Psoas muscle (tissue), 8 donors: ENCODE measurements around the gene SEMA7A. TPM values are rescaled to one million over a fixed set of nuclear protein-coding genes. Genes with fewer than 3 reads are reported as not detected.

Source experiments
- ATAC-seq, 4 donors: fragments of 200-7000 bp; cut with Tn5 transposase; one replicate each; pipeline ENCODE4 v1.9.1; 2020; ENCODE audit warnings: moderate library complexity in 3 of 4, mild to moderate bottlenecking in 2 of 4
- DNase-seq, 2 donors: peaks; one replicate each; pipeline ENCODE4 v3.0.0-alpha.2; 2020
- H3K27ac ChIP-seq: fragments of 200-600 bp; one replicate; pipeline ENCODE4 v1.8.0; 2022
- H3K27me3 ChIP-seq, 3 donors: fragments of 200-600 bp in 1 of 3; one replicate each; pipeline versions ENCODE4 v1.6.1 to v1.8.0; 2013 to 2022; ENCODE audit warnings: low read length in 2 of 3, mild to moderate bottlenecking in 2 of 3, moderate library complexity in 1 of 3; ENCODE audit not compliant: insufficient read depth in 3 of 3
- H3K36me3 ChIP-seq, 2 donors: fragments of 200-600 bp in 1 of 2; one replicate each; pipeline versions ENCODE4 v1.6.1 to v1.8.0; 2013 to 2022; ENCODE audit warnings: low read depth in 1 of 2, mild to moderate bottlenecking in 1 of 2, moderate library complexity in 1 of 2; ENCODE audit not compliant: insufficient read depth in 1 of 2
- H3K4me1 ChIP-seq: fragments of 200-600 bp; one replicate; pipeline ENCODE4 v1.8.0; 2022
- H3K4me3 ChIP-seq: fragments of 200-600 bp; one replicate; pipeline ENCODE4 v1.8.0; 2022; ENCODE audit warnings: mild to moderate bottlenecking
- H3K9me3 ChIP-seq: fragments of 200-600 bp; one replicate; pipeline ENCODE4 v1.8.0; 2022
- CTCF ChIP-seq: fragments of 200-600 bp; IDR thresholded peaks from one replicate; pipeline ENCODE4 v1.8.0; 2022; ENCODE audit warnings: antibody characterized with exemption
- WGBS, 3 donors: extraction: QIAGEN DNeasy Blood & Tissue Kit; methylation state at CpG; one replicate each; pipeline versions ENCODE4 v1.1.6 to v1.1.7; 2013; 5-methylcytosine and 5-hydroxymethylcytosine counted together
- intact Hi-C, 2 donors: fragments of 100-400 bp; cut with DNase I; formaldehyde crosslinking; loops; one replicate each; pipeline versions ENCODE4 v1.11.0 to v1.14.2; 2022
- polyA plus RNA-seq, 3 donors: library from polyadenylated mRNA; stranded (reverse); fragments of 200-250 nt; gene quantifications; one replicate each; pipeline ENCODE4 v1.2.3, GENCODE V29; 2013
- total RNA-seq, 4 donors: library from RNA; stranded (reverse); fragmentation: NEBNext Ultra II Directional in 2 of 4; extraction: Animal tissue kit (Norgen Biotek cat#: 25700) in 2 of 4; gene quantifications; one replicate each; pipeline versions ENCODE4 v1.2.1 to v1.2.4, GENCODE V29; 2021 to 2023
- donor health status: healthy with polysubstance abuse.
- donor health status: DM: no; HTN: no; CAD: no; lungs with moderate emphysema.
- donor health status: Bipolar disorder and iron deficiency.
- donor health status: healthy.
- donor health status: DM: yes; HTN: yes; CAD: no.
- donor health status: DM: no; HTN: no; CAD: no.
- donor health status: DM: no; HTN: no; CAD: no.
- donor health status: DM: yes; HTN: yes; CAD: no.

The SEMA7A gene
- total and polyA plus RNA-seq, 7 donors, result 0.44 to 2.0 (median 1.2) TPM

- DNase-seq, result no peak
- no peak for ATAC-seq
- TF ChIP-seq CTCF, result no peak
- H3K4me1 ChIP-seq, result peaks cover 9% of the 10 kb centered on the region
- H3K9me3 ChIP-seq, result no peaks in the 10 kb centered on the region
- no peaks in the 10 kb centered on the region for H3K27me3 ChIP-seq
- peak overlapping the region; percentile 66 for H3K27ac ChIP-seq
- H3K36me3 ChIP-seq, result peaks cover 4 to 28% of the 10 kb centered on the region in 2 donors
- intact Hi-C loops, result loop anchor here in 1 of 2 donors (5.0 kb wide), 1 partner anchor 45 kb away; no protein-coding TSS in a partner anchor
- WGBS, 3 donors, result 77 to 85% (median 78%) methylated on average over 3 of the region's 3 CpGs
- H3K4me3 ChIP-seq, result no peak overlapping the region
Observed at GRCh38 chr15:74442063-74442462, 8.3 kb upstream of the SEMA7A start.

GRCh38 chr15:74441248-74441941 is 7.6 kb upstream of the SEMA7A start:
- H3K9me3 ChIP-seq, result no peaks in the 10 kb centered on the region
- H3K4me1 ChIP-seq, result peaks cover 9% of the 10 kb centered on the region
- 30 to 76% (median 42%) methylated on average over 6 of the region's 6 CpGs for WGBS, 3 donors
- DNase-seq, result no peak
- intact Hi-C loops, result loop anchor here in 1 of 2 donors (5.0 kb wide), 1 partner anchor 46 kb away; no protein-coding TSS in a partner anchor
- H3K36me3 ChIP-seq, result peaks cover 4 to 22% of the 10 kb centered on the region in 2 donors
- H3K4me3 ChIP-seq, result no peak overlapping the region
- ATAC-seq, result peak in 3 of 4 donors; percentile 52 to 69 (median 61)
- H3K27ac ChIP-seq, result peak overlapping the region; percentile 66
- H3K27me3 ChIP-seq, result no peaks in the 10 kb centered on the region
- no peak for TF ChIP-seq CTCF

- ATAC-seq, result peak; percentile 73 to 80 (median 74)
- peak; percentile 66 to 83 for DNase-seq
- intact Hi-C loops, result loop anchor here (1.0 to 2.0 kb wide), 3 partner anchors 56 to 66 kb away; no protein-coding TSS in a partner anchor
- H3K4me3 ChIP-seq, result no peak overlapping the region
- peaks cover 9% of the 10 kb centered on the region for H3K4me1 ChIP-seq
- H3K27ac ChIP-seq, result no peak overlapping the region
- peak; percentile 90 for TF ChIP-seq CTCF
- no peaks in the 10 kb centered on the region for H3K36me3 ChIP-seq
- 0% methylated on average over 2 of the region's 2 CpGs for whole genome bisulfite sequencing, 3 donors
- no peaks in the 10 kb centered on the region for H3K27me3 ChIP-seq
- no peaks in the 10 kb centered on the region for H3K9me3 ChIP-seq
Observed at GRCh38 chr15:74438721-74439316, 5.1 kb upstream of the SEMA7A start.

- intact Hi-C loops, result loop anchor here (1.0 to 2.0 kb wide), 3 partner anchors 55 to 65 kb away; no protein-coding TSS in a partner anchor
- no peak for DNase-seq
- H3K36me3 ChIP-seq, result no peaks in the 10 kb centered on the region
- no peak for TF ChIP-seq CTCF
- H3K27ac ChIP-seq, result no peak overlapping the region
- H3K4me3 ChIP-seq, result no peak overlapping the region
- ATAC-seq, result no peak
- H3K4me1 ChIP-seq, result peaks cover 9% of the 10 kb centered on the region
- H3K27me3 ChIP-seq, result peaks cover 0 to 2% (median 0%) of the 10 kb centered on the region in 3 donors
- H3K9me3 ChIP-seq, result no peaks in the 10 kb centered on the region
- 37 to 50% (median 40%) methylated on average over 2 of the region's 2 CpGs for WGBS, 3 donors
Observed at GRCh38 chr15:74438206-74438605, 4.4 kb upstream of the SEMA7A start.
